ENCODE data around the gene SLC24A5. TPM values are rescaled to one million over a fixed set of nuclear protein-coding genes. Genes with fewer than 3 reads are reported as not detected.

Gene SLC24A5
- total RNA-seq, 1 donor from 2014 or later: not detected

- Mint-ChIP-seq H3K4me3 (no peak overlapping the region), H3K9me3 (no peaks in the 10 kb centered on the region), H3K36me3 (no peaks in the 10 kb centered on the region), H3K27ac (no peak overlapping the region), H3K4me1 (peaks cover 2% of the 10 kb centered on the region), H3K27me3 (ENCODE audit: insufficient read depth, low read depth) (peaks cover 3% of the 10 kb centered on the region)
- TF ChIP-seq CTCF (IDR thresholded peaks at IDR 0.05): no peak
- no peak for TF ChIP-seq EZH2 (IDR thresholded peaks at IDR 0.05)
- TF ChIP-seq EZH2phosphoT487 (IDR thresholded peaks at IDR 0.05): no peak
- Histone ChIP-seq H4K20me1 (ENCODE audit: low read depth) (no peaks in the 10 kb centered on the region), H3K4me2 (no peak overlapping the region), H3K4me1 (no peaks in the 10 kb centered on the region), H3K9ac (no peak overlapping the region), H2AFZ (replicated peaks) (no peak overlapping the region), H3K27me3 (no peaks in the 10 kb centered on the region), H3K27ac (no peak overlapping the region), H3K9me3 (ENCODE audit: low read depth) (no peaks in the 10 kb centered on the region), H3K4me3 (no peak overlapping the region), H3F3A (ENCODE audit: low read depth) (no peaks in the 10 kb centered on the region), H3K79me2 (ENCODE audit: low read depth) (no peaks in the 10 kb centered on the region), H3K36me3 (no peaks in the 10 kb centered on the region)
- no peak for DNase-seq (ENCODE audit: low spot score)
These were observed 23.5 kb upstream of the SLC24A5 start for GRCh38 chr15:48097264-48097663.

- H3K4me2 ChIP-seq: no peak overlapping the region
- H3K36me3 ChIP-seq: no peaks in the 10 kb centered on the region
- H3F3A ChIP-seq (ENCODE audit: low read depth): no peaks in the 10 kb centered on the region
- no peak for DNase-seq (ENCODE audit: low spot score)
- no peaks in the 10 kb centered on the region for H3K27me3 ChIP-seq
- Mint-ChIP-seq H3K4me3 (no peak overlapping the region), H3K4me1 (peaks cover 2% of the 10 kb centered on the region), H3K9me3 (no peaks in the 10 kb centered on the region), H3K27ac (no peak overlapping the region), H3K36me3 (no peaks in the 10 kb centered on the region), H3K27me3 (ENCODE audit: insufficient read depth, low read depth) (no peaks in the 10 kb centered on the region)
- no peaks in the 10 kb centered on the region for H3K9me3 ChIP-seq (ENCODE audit: low read depth)
- H4K20me1 ChIP-seq (ENCODE audit: low read depth): no peaks in the 10 kb centered on the region
- H3K9ac ChIP-seq: no peak overlapping the region
- no peaks in the 10 kb centered on the region for H3K79me2 ChIP-seq (ENCODE audit: low read depth)
- H3K27ac ChIP-seq: no peak overlapping the region
- no peak for TF ChIP-seq EZH2phosphoT487 (IDR thresholded peaks at IDR 0.05)
- TF ChIP-seq CTCF (IDR thresholded peaks at IDR 0.05): no peak
- TF ChIP-seq EZH2 (IDR thresholded peaks at IDR 0.05): no peak
- no peak overlapping the region for H2AFZ ChIP-seq (replicated peaks)
- H3K4me1 ChIP-seq: no peaks in the 10 kb centered on the region
- no peak overlapping the region for H3K4me3 ChIP-seq
These were observed 19.3 kb upstream of the SLC24A5 start for GRCh38 chr15:48101376-48101961.

GRCh38 chr15:48102167-48102566 lies 18.6 kb upstream of the SLC24A5 start:
- Histone ChIP-seq H3F3A (ENCODE audit: low read depth) (no peaks in the 10 kb centered on the region), H3K4me2 (no peak overlapping the region), H3K9ac (no peak overlapping the region), H3K9me3 (ENCODE audit: low read depth) (no peaks in the 10 kb centered on the region), H3K27ac (no peak overlapping the region), H3K36me3 (no peaks in the 10 kb centered on the region), H2AFZ (replicated peaks) (no peak overlapping the region), H4K20me1 (ENCODE audit: low read depth) (no peaks in the 10 kb centered on the region), H3K79me2 (ENCODE audit: low read depth) (no peaks in the 10 kb centered on the region), H3K4me3 (no peak overlapping the region), H3K27me3 (no peaks in the 10 kb centered on the region), H3K4me1 (no peaks in the 10 kb centered on the region)
- Mint-ChIP-seq H3K9me3 (no peaks in the 10 kb centered on the region), H3K36me3 (no peaks in the 10 kb centered on the region), H3K4me3 (no peak overlapping the region), H3K27ac (no peak overlapping the region), H3K27me3 (ENCODE audit: insufficient read depth, low read depth) (no peaks in the 10 kb centered on the region), H3K4me1 (peaks cover 2% of the 10 kb centered on the region)
- no peak for DNase-seq (ENCODE audit: low spot score)
- TF ChIP-seq EZH2 (IDR thresholded peaks at IDR 0.05): no peak
- TF ChIP-seq CTCF (IDR thresholded peaks at IDR 0.05): no peak
- no peak for TF ChIP-seq EZH2phosphoT487 (IDR thresholded peaks at IDR 0.05)
